GM18526 (cell line): ENCODE measurements around the gene IL36A.

Experiments
- POLR2A ChIP-seq: IDR thresholded peaks from 3 replicates; pipeline ENCODE4 v1.6.1; 2011; ENCODE audit not compliant: insufficient read length; ENCODE audit errors: extremely low read depth

The IL36A gene

GRCh38 chr2:113021312-113021711 lies 16.1 kb downstream of the IL36A start:
- TF ChIP-seq POLR2A = no peak

GRCh38 chr2:113024764-113025163 lies 19.5 kb downstream of the IL36A start:
- no peak for TF ChIP-seq POLR2A

- TF ChIP-seq POLR2A = no peak
These were observed 20.5 kb downstream of the IL36A start for GRCh38 chr2:113025737-113026136.

GRCh38 chr2:113027691-113028090 lies 22.4 kb downstream of the IL36A start:
- no peak for TF ChIP-seq POLR2A

GRCh38 chr2:113028112-113028511 lies 22.9 kb downstream of the IL36A start:
- no peak for TF ChIP-seq POLR2A

GRCh38 chr2:113032737-113033136 lies 27.5 kb downstream of the IL36A start:
- TF ChIP-seq POLR2A = no peak

GRCh38 chr2:113034016-113034415 lies 28.8 kb downstream of the IL36A start:
- no peak for TF ChIP-seq POLR2A

GRCh38 chr2:113036763-113037162 lies 31.5 kb downstream of the IL36A start:
- TF ChIP-seq POLR2A = no peak

GRCh38 chr2:113038291-113038690 lies 33.0 kb downstream of the IL36A start:
- TF ChIP-seq POLR2A = no peak

GRCh38 chr2:113039158-113039557 lies 33.9 kb downstream of the IL36A start:
- no peak for TF ChIP-seq POLR2A

GRCh38 chr2:113039719-113040118 lies 34.5 kb downstream of the IL36A start:
- TF ChIP-seq POLR2A = no peak

- no peak for TF ChIP-seq POLR2A
These were observed 36.6 kb downstream of the IL36A start for GRCh38 chr2:113041871-113042270.

GRCh38 chr2:113046465-113046864 lies 41.2 kb downstream of the IL36A start:
- TF ChIP-seq POLR2A = no peak

GRCh38 chr2:113050921-113051895 lies 45.9 kb downstream of the IL36A start:
- no peak for TF ChIP-seq POLR2A

- TF ChIP-seq POLR2A = no peak
These were observed 47.2 kb downstream of the IL36A start, which contains the start of gene IL36B for GRCh38 chr2:113052396-113052917. Gene IL36B, minus strand, starts transcription at chr2:113052867.

- TF ChIP-seq POLR2A = no peak
These were observed 48.4 kb downstream of the IL36A start for GRCh38 chr2:113053666-113054065.
